SK-N-SH (cell line): ENCODE results near the gene CEP131. TPM values are rescaled to one million over a fixed set of nuclear protein-coding genes. Genes with fewer than 3 reads are reported as not detected.

Source experiments
- CTCF ChIA-PET: fragments of 300-600, 350-600 bp; formaldehyde crosslinking; extraction: SDS; loops from one replicate; lab custom pipeline; 2021; lab: Yijun Ruan, JAX
- POLR2A ChIA-PET: fragments of 350-600 bp; sonication (Branson Sonifier 250); formaldehyde crosslinking; extraction: SDS; loops from one replicate; lab custom pipeline; 2020; ENCODE audit warnings: antibody characterized with exemption, inconsistent platforms; lab: Yijun Ruan, JAX
- DNase-seq: peaks from one replicate; pipeline ENCODE4 v3.0.0; 2012
- H2AFZ ChIP-seq: fragments of 200-600 bp; sonication (generic); 2 replicates; pipeline ENCODE4 v1.8.1; 2016; ENCODE audit warnings: antibody characterized with exemption, mild to moderate bottlenecking, low read depth
- H3F3A ChIP-seq: fragments of 200-600 bp; sonication (generic); replicated peaks from 2 replicates; pipeline ENCODE3; 2016; ENCODE audit warnings: antibody characterized with exemption, mild to moderate bottlenecking; ENCODE audit not compliant: insufficient read depth
- H3K27ac ChIP-seq, 2 experiments: fragments of 200-500 bp in 1 of 2; fragments of 200-600 bp in 1 of 2; sonication (Bioruptor generic) in 1 of 2; sonication (generic), shearing (Covaris generic) in 1 of 2; 2 replicates each; pipeline versions ENCODE4 v1.5.1 to v1.6.1; 2014 to 2016; ENCODE audit warnings: low read depth in 2 of 2, inconsistent platforms in 1 of 2, low read length in 1 of 2, mild to moderate bottlenecking in 1 of 2, mixed read lengths in 1 of 2
- H3K27me3 ChIP-seq: fragments of 200-600 bp; sonication (generic), shearing (Covaris generic); 2 replicates; pipeline ENCODE4 v1.6.1; 2016; ENCODE audit warnings: mixed run types; ENCODE audit not compliant: insufficient read depth
- H3K36me3 ChIP-seq, 2 experiments: fragments of 200-500 bp in 1 of 2; fragments of 200-600 bp in 1 of 2; sonication (Bioruptor generic) in 1 of 2; sonication (generic) in 1 of 2; replicated peaks in 1 of 2; 2 replicates each; pipeline versions ENCODE3 to v1.5.1; 2014 to 2016; ENCODE audit warnings: low read length in 1 of 2, mild to moderate bottlenecking in 1 of 2; ENCODE audit not compliant: insufficient read depth in 2 of 2, control insufficient read depth in 1 of 2
- H3K4me1 ChIP-seq, 2 experiments: fragments of 200-500 bp in 1 of 2; fragments of 200-600 bp in 1 of 2; sonication (Bioruptor generic) in 1 of 2; sonication (generic), shearing (Covaris generic) in 1 of 2; 2 replicates each; pipeline versions ENCODE4 v1.5.1 to v1.6.1; 2014 to 2016; ENCODE audit warnings: low read depth in 1 of 2, low read length in 1 of 2, mixed run types in 1 of 2; ENCODE audit not compliant: insufficient read depth in 2 of 2, control insufficient read depth in 1 of 2
- H3K4me2 ChIP-seq: fragments of 200-600 bp; sonication (generic), shearing (Covaris generic); 2 replicates; pipeline ENCODE4 v1.6.1; 2017; ENCODE audit warnings: mixed run types
- H3K4me3 ChIP-seq, 2 experiments: fragments of 200-500 bp in 1 of 2; fragments of 200-600 bp in 1 of 2; sonication (Bioruptor generic) in 1 of 2; sonication (generic), shearing (Covaris generic) in 1 of 2; 2 replicates each; pipeline versions ENCODE4 v1.5.1 to v1.8.1; 2014 to 2016; ENCODE audit warnings: low read depth in 2 of 2, inconsistent platforms in 1 of 2, low read length in 1 of 2, mild to moderate bottlenecking in 1 of 2, mixed read lengths in 1 of 2, moderate library complexity in 1 of 2
- H3K79me2 ChIP-seq: fragments of 200-600 bp; sonication (generic); 2 replicates; pipeline ENCODE4 v1.8.1; 2017; ENCODE audit warnings: mild to moderate bottlenecking; ENCODE audit not compliant: insufficient read depth
- H3K9ac ChIP-seq: fragments of 200-600 bp; sonication (generic); 2 replicates; pipeline ENCODE4 v1.6.1; 2017; ENCODE audit warnings: mixed run types
- H3K9me2 ChIP-seq: fragments of 200-600 bp; sonication (generic); 2 replicates; pipeline ENCODE4 v1.6.1; 2017; ENCODE audit warnings: mixed run types
- H3K9me3 ChIP-seq: fragments of 200-600 bp; sonication (generic); 2 replicates; pipeline ENCODE4 v1.6.1; 2017; ENCODE audit warnings: mixed run types, mild to moderate bottlenecking, moderate library complexity
- H4K20me1 ChIP-seq: fragments of 200-600 bp; sonication (generic); 2 replicates; pipeline ENCODE4 v1.6.1; 2017; ENCODE audit warnings: mild to moderate bottlenecking, mixed run types; ENCODE audit not compliant: insufficient read depth
- CTCF ChIP-seq: fragments of 200-600 bp; sonication (generic); IDR thresholded peaks from 2 replicates; pipeline ENCODE4 v1.6.1; 2017; ENCODE audit warnings: antibody characterized with exemption, mild to moderate bottlenecking, moderate library complexity
- FOSL2 ChIP-seq: IDR thresholded peaks from 2 replicates; pipeline ENCODE4 v1.4.0; 2012; ENCODE audit warnings: low read depth, mild to moderate bottlenecking, moderate library complexity, borderline replicate concordance
- FOXM1 ChIP-seq: IDR thresholded peaks from 2 replicates; pipeline ENCODE4 v1.4.0; 2012; ENCODE audit warnings: low read depth, mild to moderate bottlenecking
- GABPA ChIP-seq: IDR thresholded peaks from 2 replicates; pipeline ENCODE4 v1.4.0; 2012; ENCODE audit warnings: low read depth, mild to moderate bottlenecking
- GATA2 ChIP-seq: sonication (generic); formaldehyde crosslinking; IDR thresholded peaks from 2 replicates; pipeline ENCODE4 v1.5.0; 2020; ENCODE audit warnings: mild to moderate bottlenecking, missing genetic modification reagents
- MEF2A ChIP-seq: IDR thresholded peaks from 2 replicates; pipeline ENCODE4 v1.4.0; 2012; ENCODE audit warnings: low read depth, borderline replicate concordance
- PBX3 ChIP-seq: IDR thresholded peaks from 2 replicates; pipeline ENCODE4; 2012
- POLR2AphosphoS5 ChIP-seq: IDR thresholded peaks from 2 replicates; pipeline ENCODE4 v1.6.1; 2012; ENCODE audit warnings: low read depth, low read length
- TAF1 ChIP-seq: IDR thresholded peaks from 2 replicates; pipeline ENCODE4 v1.6.1; 2012; ENCODE audit warnings: low read depth, mild to moderate bottlenecking, low read length, moderate library complexity, borderline replicate concordance
- ZBTB33 ChIP-seq: IDR thresholded peaks from 2 replicates; pipeline ENCODE4 v1.4.0; 2012; ENCODE audit warnings: low read depth, borderline replicate concordance
- WGBS: methylation state at CpG from one replicate; pipeline ENCODE4 v1.1.6; 2017; ENCODE audit warnings: low lambda C conversion rate; 5-methylcytosine and 5-hydroxymethylcytosine counted together
- polyA plus RNA-seq, 3 experiments: library from polyadenylated mRNA; depleted of rRNA; stranded (reverse); fragments of >200 nt; gene quantifications; 2 replicates each; pipeline ENCODE4 v1.2.3, GENCODE V29; 2012

Gene CEP131
- polyA plus RNA-seq, 1 of the 3 experiments (the other 2 are of a cell fraction) = 34.8 TPM

- TF ChIP-seq CTCF (no peak), MEF2A (no peak), FOXM1 (no peak), GABPA (no peak), TAF1 (no peak), GATA2 (no peak), ZBTB33 (no peak)
These were observed 21.7 kb upstream of the CEP131 start (continued) for GRCh38 chr17:81244358-81245023.

- H3K9me2 ChIP-seq = no peaks in the 10 kb centered on the region
- H2AFZ ChIP-seq = no peak overlapping the region
- POLR2A ChIA-PET = no interaction called here
- no peaks in the 10 kb centered on the region for H3K9me3 ChIP-seq
- 91% methylated on average over 10 of the region's 10 CpGs for WGBS
- CTCF ChIA-PET = interaction anchor here (1.5 to 12.8 kb wide), 3 partner anchors 12 to 142 kb away, joined by 3 to 133 read pairs (median 8); no protein-coding TSS in a partner anchor
- no peak overlapping the region for H3K4me3 ChIP-seq
- H3K9ac ChIP-seq = no peak overlapping the region
- no peaks in the 10 kb centered on the region for H3K27me3 ChIP-seq
- DNase-seq = no peak
- no peak overlapping the region for H3K4me2 ChIP-seq
- TF ChIP-seq POLR2AphosphoS5 (peak; percentile 13; the same call in 1 of the 2 replicates), PBX3 (0 out of 2 replicates have a peak, but pooled peaks have one; percentile 2), FOSL2 (no peak)
- TF ChIP-seq, all 33 proteins: peak for 2
- peaks cover 35% of the 10 kb centered on the region for H3K79me2 ChIP-seq
- H3K4me1 ChIP-seq = peaks cover 0 to 45% of the 10 kb centered on the region in 2 experiments; a peak in 1 of 4 replicates
- H3K27ac ChIP-seq = no peak overlapping the region
- peaks cover 5 to 40% of the 10 kb centered on the region in 2 experiments for H3K36me3 ChIP-seq
- H4K20me1 ChIP-seq = peaks cover 13% of the 10 kb centered on the region
- H3F3A ChIP-seq = peaks cover 4% of the 10 kb centered on the region
These were observed 20.5 kb upstream of the CEP131 start for GRCh38 chr17:81243333-81243664.
